ENCODE measurements around the gene ZNF213.

The ZNF213 gene

GRCh38 chr16:3089717-3090592 is 44.9 kb upstream of the ZNF213 start:
- H3K4me1 ChIP-seq (ENCODE audit: low read length) = peaks cover 4% of the 10 kb centered on the region; the same call in 1 of the 2 replicates
- H3K4me2 ChIP-seq (ENCODE audit: low read depth, low read length) = no peak overlapping the region
- no peaks in the 10 kb centered on the region for H3K36me3 ChIP-seq (replicated peaks; ENCODE audit: insufficient read depth, low read length)
- no peak overlapping the region for H3K27ac ChIP-seq (ENCODE audit: low read length)
- no peaks in the 10 kb centered on the region for H3K79me2 ChIP-seq (ENCODE audit: low read length)
- no peaks in the 10 kb centered on the region for H3K9me2 ChIP-seq (replicated peaks; ENCODE audit: insufficient read depth, low read length)
- H3K9ac ChIP-seq (ENCODE audit: low read length) = no peak overlapping the region
- TF ChIP-seq EZH2phosphoT487 (IDR thresholded peaks at IDR 0.05; ENCODE audit: low read length) (no peak), CTCF (IDR thresholded peaks at IDR 0.05; ENCODE audit: low read length) (no peak), EZH2 (optimal IDR thresholded peaks at IDR 0.05; ENCODE audit: low read depth, low read length) (no peak)
- no peak overlapping the region for H3K4me3 ChIP-seq (ENCODE audit: low read length)
- no peak for DNase-seq
- peaks cover 54% of the 10 kb centered on the region for H3K27me3 ChIP-seq (replicated peaks; ENCODE audit: insufficient read depth, low read length)
- H3F3A ChIP-seq (ENCODE audit: insufficient read depth, low read length) = peaks cover 2% of the 10 kb centered on the region; the same call in 1 of the 2 replicates
- H4K20me1 ChIP-seq (ENCODE audit: insufficient read depth, low read length) = no peaks in the 10 kb centered on the region
- H2AFZ ChIP-seq (ENCODE audit: low read length) = no peak overlapping the region
- no peaks in the 10 kb centered on the region for H3K9me3 ChIP-seq (replicated peaks; ENCODE audit: insufficient read depth, low read length)

GRCh38 chr16:3091551-3091950 is 43.3 kb upstream of the ZNF213 start:
- Histone ChIP-seq H3K9me3 (replicated peaks; ENCODE audit: insufficient read depth, low read length) (no peaks in the 10 kb centered on the region), H3K27ac (ENCODE audit: low read length) (no peak overlapping the region), H3F3A (ENCODE audit: insufficient read depth, low read length) (peaks cover 8% of the 10 kb centered on the region; the same call in 1 of the 2 replicates), H2AFZ (ENCODE audit: low read length) (no peak overlapping the region), H4K20me1 (ENCODE audit: insufficient read depth, low read length) (no peaks in the 10 kb centered on the region), H3K36me3 (replicated peaks; ENCODE audit: insufficient read depth, low read length) (no peaks in the 10 kb centered on the region), H3K9ac (ENCODE audit: low read length) (no peak overlapping the region), H3K9me2 (replicated peaks; ENCODE audit: insufficient read depth, low read length) (no peaks in the 10 kb centered on the region), H3K4me2 (ENCODE audit: low read depth, low read length) (no peak overlapping the region), H3K79me2 (ENCODE audit: low read length) (no peaks in the 10 kb centered on the region), H3K4me1 (ENCODE audit: low read length) (peaks cover 10% of the 10 kb centered on the region), H3K4me3 (ENCODE audit: low read length) (no peak overlapping the region), H3K27me3 (replicated peaks; ENCODE audit: insufficient read depth, low read length) (peaks cover 49% of the 10 kb centered on the region)
- TF ChIP-seq EZH2 (optimal IDR thresholded peaks at IDR 0.05; ENCODE audit: low read depth, low read length) (no peak), CTCF (IDR thresholded peaks at IDR 0.05; ENCODE audit: low read length) (no peak), EZH2phosphoT487 (IDR thresholded peaks at IDR 0.05; ENCODE audit: low read length) (no peak)
- DNase-seq = no peak

DNA sequence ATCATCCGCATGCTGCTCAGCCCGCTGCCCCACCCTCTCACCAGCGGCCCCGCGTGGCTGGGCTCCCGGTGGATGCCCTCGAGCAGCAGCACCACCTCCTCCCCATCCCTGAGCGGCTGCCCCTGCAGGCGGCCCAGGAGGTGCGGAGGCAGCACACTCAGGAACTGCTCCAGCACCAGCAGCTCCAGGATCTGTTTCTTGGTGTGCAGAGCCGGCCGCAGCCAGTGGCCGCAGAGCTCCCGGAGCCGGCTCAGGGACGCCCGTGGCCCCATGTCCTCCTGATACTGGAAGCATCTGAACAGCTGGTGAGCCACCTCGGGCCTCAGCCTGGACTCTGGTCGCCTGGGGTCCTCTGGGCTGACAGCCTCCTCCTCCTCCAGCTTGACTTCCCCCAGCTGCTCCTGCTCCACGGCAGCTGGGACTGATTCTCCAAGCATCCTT is 42.3 kb upstream of the ZNF213 start:
- no peak for TF ChIP-seq EZH2phosphoT487 (IDR thresholded peaks at IDR 0.05; ENCODE audit: low read length)
- no peak for TF ChIP-seq EZH2 (optimal IDR thresholded peaks at IDR 0.05; ENCODE audit: low read depth, low read length)
- no peak for TF ChIP-seq CTCF (IDR thresholded peaks at IDR 0.05; ENCODE audit: low read length)
- no peaks in the 10 kb centered on the region for H3K79me2 ChIP-seq (ENCODE audit: low read length)
- no peaks in the 10 kb centered on the region for H3K9me2 ChIP-seq (replicated peaks; ENCODE audit: insufficient read depth, low read length)
- H3K36me3 ChIP-seq (replicated peaks; ENCODE audit: insufficient read depth, low read length) = no peaks in the 10 kb centered on the region
- H3K9me3 ChIP-seq (replicated peaks; ENCODE audit: insufficient read depth, low read length) = no peaks in the 10 kb centered on the region
- H3K4me1 ChIP-seq (ENCODE audit: low read length) = peaks cover 10% of the 10 kb centered on the region
- H3K9ac ChIP-seq (ENCODE audit: low read length) = no peak overlapping the region
- no peak overlapping the region for H2AFZ ChIP-seq (ENCODE audit: low read length)
- H3K4me2 ChIP-seq (ENCODE audit: low read depth, low read length) = no peak overlapping the region
- peaks cover 55% of the 10 kb centered on the region for H3K27me3 ChIP-seq (replicated peaks; ENCODE audit: insufficient read depth, low read length)
- H3K4me3 ChIP-seq (ENCODE audit: low read length) = no peak overlapping the region
- no peak overlapping the region for H3K27ac ChIP-seq (ENCODE audit: low read length)
- DNase-seq = no peak
- peaks cover 8% of the 10 kb centered on the region; the same call in 1 of the 2 replicates for H3F3A ChIP-seq (ENCODE audit: insufficient read depth, low read length)
- H4K20me1 ChIP-seq (ENCODE audit: insufficient read depth, low read length) = no peaks in the 10 kb centered on the region
